GM19395 (cell line): ENCODE results near the gene ADCY6.
A peak's percentile ranks its signal among the peaks of the same experiment; 100 is the strongest.
"Not testable (repeated sequence)": the region's sequence is repeated elsewhere in the genome, so short reads cannot be mapped to it uniquely, and the experiment has no call there.

Experiments used
- ATAC-seq: cut with Tn5 transposase; IDR thresholded peaks from one replicate; pipeline ENCODE4 v1.9.1; 2021; ENCODE audit warnings: mild to moderate bottlenecking, moderate library complexity; ENCODE audit not compliant: unreplicated experiment

ADCY6 gene

DNA sequence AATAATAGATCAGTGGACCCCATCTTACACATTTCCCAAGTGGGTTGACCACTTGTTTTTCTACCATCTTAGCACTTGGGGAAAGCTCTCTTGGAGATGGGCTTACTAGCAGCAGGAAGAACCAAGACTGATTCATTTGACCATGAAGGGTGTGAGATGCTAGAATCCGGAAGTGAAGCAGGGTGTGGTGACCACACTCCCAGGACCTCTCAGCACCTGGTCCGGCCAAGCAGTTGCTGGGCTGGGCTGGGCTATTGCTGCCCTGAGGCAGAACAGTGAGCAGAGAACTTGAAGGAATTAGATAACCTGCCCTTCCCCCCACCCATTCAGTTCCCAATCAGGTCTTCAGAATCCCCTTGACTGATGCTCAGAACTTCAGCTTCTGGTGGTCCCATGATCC, 24.4 kb downstream of the ADCY6 start:
- no peak for ATAC-seq

DNA sequence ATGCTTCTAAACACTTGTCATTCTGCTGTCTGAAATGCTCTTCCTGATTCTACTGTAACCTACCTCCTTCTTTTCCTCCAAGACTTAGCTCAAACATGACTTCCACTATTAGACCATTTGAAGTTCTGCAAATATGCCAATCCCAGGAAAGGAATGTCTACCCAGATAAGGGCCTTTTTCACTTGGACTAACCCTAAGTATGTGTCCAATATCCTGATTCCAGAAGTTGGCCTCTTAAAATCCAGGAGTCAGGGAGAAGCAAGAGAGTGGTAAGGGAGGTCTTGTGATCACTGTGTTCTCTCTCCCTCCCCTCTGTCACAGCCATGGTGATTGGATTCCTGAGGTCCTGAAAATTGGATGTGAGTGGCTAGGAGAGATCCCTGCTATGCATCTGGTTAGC, 30.2 kb downstream of the ADCY6 start:
- ATAC-seq: no peak

DNA sequence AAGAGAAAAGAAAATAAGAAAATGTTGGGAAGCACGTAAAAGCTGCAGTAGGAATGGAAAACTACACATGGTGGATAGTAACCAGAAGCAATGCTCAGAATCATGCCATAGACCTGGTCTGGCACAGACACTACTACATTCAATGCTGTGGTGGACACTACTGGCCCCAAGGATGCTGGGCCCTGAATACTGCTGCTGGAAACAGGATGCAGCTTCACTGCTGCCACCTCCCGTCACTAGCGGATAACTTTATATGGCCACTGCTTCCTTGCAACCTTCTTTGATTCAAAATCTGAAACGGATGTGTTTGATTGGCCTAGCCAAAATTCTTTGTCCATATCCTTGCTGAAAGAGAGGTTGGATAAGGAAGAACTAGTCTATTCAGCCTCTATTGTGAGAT, 30.7 kb downstream of the ADCY6 start:
- ATAC-seq: no peak

DNA sequence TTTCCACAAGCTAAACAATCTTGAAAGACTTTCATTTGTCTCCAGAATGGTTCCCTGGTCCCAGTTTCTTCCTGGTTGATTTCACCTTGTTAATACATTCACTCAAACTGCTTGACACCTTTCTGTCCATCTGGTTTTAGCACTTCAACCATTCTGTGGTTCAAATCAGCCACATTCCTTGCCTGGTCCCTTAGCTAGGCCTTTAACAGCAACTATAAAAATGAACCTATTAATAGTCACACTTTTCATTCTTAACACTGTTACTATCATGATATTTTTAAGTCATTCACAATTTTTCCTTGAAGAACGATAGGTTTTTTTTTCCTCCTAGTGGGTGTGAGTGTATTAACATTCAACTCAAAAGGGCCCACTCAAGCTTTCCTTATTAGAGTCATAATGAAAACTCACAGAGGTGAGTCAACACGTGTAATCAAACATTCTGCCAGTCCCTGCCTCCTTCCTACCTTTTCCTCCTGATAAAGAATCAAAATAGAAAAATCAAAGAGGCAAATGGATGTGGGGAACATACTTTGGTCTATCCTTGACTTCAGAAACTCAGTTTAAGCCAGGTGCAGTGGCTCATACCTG, 38.0 kb downstream of the ADCY6 start:
- ATAC-seq: no peak

DNA sequence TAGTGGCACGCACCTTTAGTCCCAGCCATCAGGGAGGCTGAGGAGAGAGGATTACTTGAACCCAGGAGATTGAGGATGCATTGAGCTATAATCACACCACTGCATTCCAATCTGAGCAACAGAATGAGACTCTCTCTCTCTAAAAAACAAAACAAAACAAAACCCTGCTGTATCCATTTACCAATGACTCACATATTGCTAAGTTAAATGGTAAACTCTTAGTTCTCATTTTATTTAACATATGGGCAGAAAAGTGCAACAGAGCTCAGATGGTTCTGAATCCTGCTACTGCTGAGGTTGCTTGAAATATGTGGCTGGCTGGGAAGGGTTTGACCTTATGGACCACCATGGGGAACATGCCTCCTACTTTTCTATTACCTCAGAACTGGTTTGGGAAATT, 38.7 kb downstream of the ADCY6 start:
- no peak for ATAC-seq

DNA sequence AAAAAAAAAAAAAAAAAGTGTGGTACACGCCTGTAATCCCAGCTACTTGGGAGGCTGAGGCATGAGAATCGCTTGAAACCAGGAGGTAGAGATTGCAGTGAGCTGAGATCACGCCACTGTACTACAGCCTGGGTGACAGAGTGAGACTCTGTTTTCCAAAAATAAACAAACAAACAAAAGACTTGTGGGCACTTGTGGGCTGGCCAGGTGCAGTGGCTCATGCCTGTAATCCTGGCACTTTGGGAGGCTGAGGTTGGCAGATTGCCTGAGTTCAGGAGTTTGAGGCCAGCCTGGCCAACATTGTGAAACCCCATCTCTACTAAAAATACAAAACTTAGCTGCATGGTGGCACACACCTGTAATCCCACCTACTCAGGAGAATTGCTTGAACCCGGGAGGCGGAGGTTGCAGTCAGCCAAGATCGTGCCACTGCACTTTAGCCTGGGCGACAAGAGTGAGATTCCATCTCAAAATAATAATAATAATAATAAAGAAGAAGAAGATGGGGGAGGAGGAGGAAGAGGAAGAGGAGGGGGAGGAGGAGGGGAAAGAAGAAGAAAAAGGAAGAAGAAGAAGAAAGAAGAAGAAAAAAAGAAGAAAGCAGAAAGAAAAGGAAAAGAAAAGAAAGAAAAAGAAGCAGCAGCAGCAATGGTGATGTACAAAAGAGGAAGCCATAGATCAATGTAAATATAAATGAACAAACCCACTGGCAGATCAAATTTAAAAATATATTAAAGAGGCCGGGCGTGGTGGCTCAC, 44.5 kb downstream of the ADCY6 start:
- ATAC-seq: no peak

DNA sequence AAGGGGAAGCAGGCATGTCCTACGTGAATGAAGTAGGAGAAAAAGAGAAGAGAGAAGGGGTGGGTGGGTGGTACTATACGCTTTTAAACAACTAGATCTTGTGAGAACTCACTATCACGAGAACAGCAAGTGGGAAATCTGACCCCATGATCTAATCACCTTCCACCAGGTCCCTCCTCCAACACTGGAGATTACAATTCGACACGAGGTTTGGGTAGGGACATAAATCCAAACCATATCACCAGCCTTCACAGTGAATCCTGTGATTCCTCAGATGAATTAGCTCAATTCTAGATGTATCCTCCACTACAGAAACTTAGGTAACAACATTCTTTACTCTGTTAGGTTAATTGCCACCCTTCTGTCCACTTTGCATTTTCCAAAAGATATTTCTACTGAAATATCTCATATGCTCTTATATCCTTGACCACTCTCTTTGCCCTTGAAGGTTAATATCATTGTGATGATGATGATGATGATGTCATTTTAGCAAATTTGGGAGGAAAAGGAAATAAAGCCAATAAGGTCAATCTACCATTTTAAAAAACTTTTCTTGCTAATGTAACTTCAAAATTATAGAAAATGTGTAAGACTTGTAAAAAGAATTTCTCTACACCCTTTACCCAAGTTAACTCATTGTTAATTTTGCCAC, 49.1 kb downstream of the ADCY6 start:
- ATAC-seq: no peak

DNA sequence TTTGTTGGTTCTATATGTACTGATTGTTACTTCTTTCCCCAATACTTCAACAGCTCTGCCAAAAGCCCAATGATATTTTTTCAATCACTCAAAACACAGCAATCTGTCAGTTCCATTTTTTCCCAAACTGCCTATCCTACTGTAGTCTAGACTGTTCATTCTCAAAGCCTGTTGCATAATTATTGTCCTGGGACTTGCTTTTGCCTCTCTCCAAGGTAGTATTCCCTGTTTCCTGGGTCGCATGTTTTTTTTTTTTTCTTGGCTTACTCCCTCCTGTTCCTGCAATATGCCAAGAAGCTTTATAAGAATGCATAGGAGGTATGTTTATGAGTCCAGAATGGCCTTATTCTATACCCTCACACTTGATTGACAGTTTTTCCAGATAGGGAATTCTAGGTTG, 52.4 kb downstream of the ADCY6 start:
- ATAC-seq: no peak

DNA sequence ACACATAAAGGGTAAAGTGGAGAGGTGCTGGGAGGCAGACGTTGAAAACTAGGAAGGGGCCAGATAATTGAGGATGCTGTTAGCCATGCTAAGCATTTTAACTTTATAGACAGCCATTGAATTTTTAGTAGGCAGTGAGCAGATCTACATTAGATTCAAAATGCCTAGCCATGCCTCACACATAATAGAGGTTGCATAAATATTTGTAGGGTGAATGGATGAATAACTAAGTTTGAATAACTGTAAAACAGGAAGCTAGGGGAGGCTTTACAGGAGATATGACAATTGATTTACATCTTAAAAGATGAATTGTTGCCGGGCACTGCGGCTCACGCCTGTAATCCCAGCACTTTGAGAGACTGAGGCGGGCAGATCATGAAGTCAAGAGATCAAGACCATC, 60.1 kb downstream of the ADCY6 start:
- ATAC-seq: no peak

DNA sequence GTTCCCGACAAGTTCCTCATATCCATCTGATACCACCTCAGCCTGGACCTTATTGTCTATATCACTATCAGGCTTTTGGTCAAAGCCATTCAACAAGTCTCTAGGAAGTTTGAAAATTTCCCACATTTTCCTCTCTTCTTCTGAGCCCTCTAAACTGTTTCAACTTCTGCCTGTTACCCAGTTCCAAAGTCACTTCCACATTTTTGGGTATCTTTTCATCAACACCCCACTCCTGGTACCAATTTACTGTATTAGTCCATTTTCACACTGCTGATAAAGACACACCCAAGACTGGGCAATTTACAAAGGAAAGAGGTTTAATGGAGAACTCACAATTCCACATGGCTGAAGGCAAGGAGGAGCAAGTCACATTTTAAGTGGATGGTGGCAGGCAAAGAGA, 68.2 kb downstream of the ADCY6 start:
- not testable (repeated sequence) for ATAC-seq

DNA sequence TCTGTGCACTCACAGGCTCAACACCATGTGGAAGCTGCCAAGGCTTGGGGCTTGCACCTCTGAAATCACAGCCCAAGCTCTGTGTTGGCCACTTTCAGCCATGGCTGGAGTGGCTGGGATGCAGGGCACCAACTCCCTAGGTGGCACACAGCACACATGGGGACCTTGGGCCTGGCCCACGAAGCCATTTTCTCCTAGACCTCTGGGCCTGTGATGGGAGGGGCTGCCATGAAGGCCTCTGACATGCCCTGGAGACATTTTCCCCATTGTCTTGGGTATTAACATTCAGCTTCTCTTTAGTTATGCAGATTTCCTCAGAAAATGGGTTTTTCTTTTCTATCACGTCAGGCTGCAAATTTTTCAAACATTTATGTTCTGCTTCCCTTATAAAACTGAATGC, 68.7 kb downstream of the ADCY6 start:
- ATAC-seq: not testable (repeated sequence)

DNA sequence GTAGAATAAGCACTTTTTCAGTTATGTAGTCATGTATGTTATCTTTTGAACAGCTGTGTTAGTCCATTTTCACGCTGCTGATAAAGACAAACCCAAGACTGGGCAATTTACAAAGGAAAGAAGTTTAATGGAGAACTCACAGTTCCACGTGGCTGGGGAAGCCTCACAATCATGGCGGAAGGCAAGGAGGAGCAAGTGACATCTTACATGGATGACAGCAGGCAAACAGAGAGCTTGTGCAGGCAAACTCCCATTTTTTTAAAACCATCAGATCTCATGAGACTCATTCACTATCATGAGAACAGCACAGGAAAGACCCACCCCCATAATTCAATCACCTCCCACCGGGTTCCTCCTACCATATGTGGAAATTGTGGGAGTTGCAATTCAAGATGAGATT, 69.9 kb downstream of the ADCY6 start:
- ATAC-seq: not testable (repeated sequence)

DNA sequence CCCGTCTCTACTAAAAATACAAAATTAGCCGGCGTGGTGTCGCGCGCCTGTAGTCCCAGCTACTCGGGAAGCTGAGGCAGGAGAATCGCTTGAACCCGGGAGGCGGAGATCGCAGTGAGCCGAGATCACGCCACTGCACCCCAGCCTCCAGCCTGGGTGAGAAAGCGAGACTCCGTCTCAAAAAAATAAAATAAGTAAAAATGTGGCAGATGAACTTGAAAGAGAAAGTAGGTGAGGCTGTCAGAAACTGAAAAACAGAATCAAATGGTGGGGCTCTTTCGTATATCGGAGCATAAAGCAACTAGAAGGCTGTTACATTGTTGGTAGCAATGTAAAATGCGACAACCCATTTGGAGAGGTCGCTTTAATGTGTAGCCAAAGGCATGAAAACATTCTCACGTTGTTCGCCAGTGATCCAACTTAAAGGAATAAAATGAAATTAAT, 71.6 kb downstream of the ADCY6 start:
- ATAC-seq: peak; percentile 15

DNA sequence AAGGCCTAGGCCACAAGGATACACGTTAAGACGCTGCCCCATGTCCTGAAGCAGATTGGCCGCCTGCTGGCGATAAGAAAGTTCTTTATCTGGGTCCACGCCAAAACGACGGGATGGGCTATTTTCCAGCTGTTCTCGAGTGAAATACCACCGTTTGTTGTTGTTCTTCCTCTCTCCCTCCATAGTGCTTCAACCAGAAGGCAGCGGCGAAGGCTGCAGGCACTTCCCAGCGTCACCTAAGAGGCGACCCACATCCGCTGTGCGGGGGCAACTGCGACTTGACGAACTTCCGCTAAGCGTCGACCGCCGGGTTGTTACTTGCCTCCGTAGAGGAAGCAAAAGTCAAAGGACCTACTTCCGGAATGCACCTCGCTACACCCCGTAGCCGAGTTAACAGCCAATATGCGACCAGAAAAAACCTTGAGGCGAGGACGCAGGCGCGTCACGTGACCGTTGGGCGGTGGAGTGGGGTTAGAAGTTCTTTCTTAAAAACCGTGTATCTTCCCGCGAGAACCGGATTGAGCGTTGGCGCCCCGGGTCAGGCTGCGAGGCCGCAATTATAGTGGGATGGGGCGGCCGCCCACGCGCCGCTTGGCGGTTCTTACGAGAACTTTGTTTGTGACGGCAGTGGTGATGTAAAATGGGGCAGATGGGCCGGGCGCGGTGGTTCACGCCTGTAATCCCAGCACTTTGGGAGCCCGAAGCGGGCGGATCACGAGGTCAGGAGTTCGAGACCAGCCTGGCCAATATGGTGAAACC, 72.2 kb downstream of the ADCY6 start, which contains the start of gene CCNT1:
Gene CCNT1, minus strand, starts transcription at position 215 of the 759 bp plus-strand sequence. Its CDS starts 32 bp downstream, at position 183.
- peak; percentile 98 for ATAC-seq
